OCI-LY1 (cell line): ENCODE results near the gene PERP.

ENCODE experiments used
- CTCF ChIP-seq: fragments of 200-600 bp; sonication (generic), shearing (Covaris generic); IDR thresholded peaks from 2 replicates; pipeline ENCODE4 v1.5.1; 2017; ENCODE audit warnings: mild to moderate bottlenecking, antibody characterized with exemption, low read length, moderate library complexity, mixed read lengths
- EZH2 ChIP-seq: fragments of 200-600 bp; sonication (generic), shearing (Covaris generic); IDR thresholded peaks from 2 replicates; pipeline ENCODE4 v1.8.0; 2017; ENCODE audit warnings: borderline replicate concordance, mixed run types, mild to moderate bottlenecking, antibody characterized with exemption, low read length, moderate library complexity, mixed read lengths

GRCh38 chr6:138115201-138115600, 8.0 kb upstream of the PERP start:
- TF ChIP-seq CTCF (no peak), EZH2 (no peak)
